ENCODE results near the gene PDGFB. TPM values are rescaled to one million over a fixed set of nuclear protein-coding genes. Genes with fewer than 3 reads are reported as not detected.

PDGFB gene
- total and polyA plus RNA-seq, 7 donors, result 1.4 to 9.6 (median 5.5) TPM

DNA sequence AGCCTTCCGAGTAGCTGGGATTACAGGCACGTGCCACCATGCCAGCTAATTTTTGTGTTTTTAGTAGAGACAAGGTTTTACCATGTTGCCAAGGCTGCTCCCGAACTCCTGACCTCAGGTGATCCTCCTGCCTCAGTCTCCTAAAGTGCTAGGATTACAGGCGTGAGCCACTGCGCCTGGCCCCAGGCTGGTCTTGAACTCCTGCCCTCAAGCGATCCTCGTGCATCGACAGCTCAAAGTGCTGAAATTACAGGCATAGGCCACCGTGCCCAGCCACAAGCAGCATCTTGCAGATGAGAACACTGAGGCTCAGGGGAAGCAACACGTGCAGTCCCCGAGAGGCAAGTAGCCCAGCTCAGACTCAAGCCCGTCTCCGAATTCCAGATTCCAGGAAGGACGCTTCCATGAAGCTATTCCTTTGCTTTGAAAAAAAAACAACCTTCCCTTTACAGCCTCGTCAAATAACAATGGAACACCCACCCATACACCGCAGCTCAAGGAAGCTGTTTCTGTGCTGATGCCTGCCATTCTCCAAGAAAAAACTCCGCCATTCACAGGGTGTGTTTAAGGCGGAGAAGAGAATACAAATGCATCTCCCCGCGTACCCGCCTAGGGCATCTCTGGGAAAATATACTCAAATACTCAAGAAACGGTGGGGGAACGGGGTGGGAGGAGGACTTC lies 34.5 kb upstream of the PDGFB start:
- intact Hi-C loops (cut with DNase I), result no loop called here
- Histone ChIP-seq H3K9me3 (no peaks in the 10 kb centered on the region), H3K36me3 (no peaks in the 10 kb centered on the region), H3K27ac (peak overlapping the region in 1 of 4 donors; percentile 27), H3K27me3 (no peaks in the 10 kb centered on the region), H3K4me1 (peaks cover 0 to 5% (median 0%) of the 10 kb centered on the region in 4 donors), H3K4me3 (no peak overlapping the region)
- no peak for DNase-seq
- TF ChIP-seq POLR2AphosphoS5 (IDR thresholded peaks at IDR 0.05), result no peak
- WGBS, 2 donors, result 29 to 43% methylated on average over 23 of the region's 23 CpGs

- Histone ChIP-seq H3K27ac (peak overlapping the region in 2 of 4 donors; percentile 4 to 20), H3K36me3 (no peaks in the 10 kb centered on the region), H3K4me1 (peaks cover 0 to 5% (median 0%) of the 10 kb centered on the region in 4 donors), H3K9me3 (no peaks in the 10 kb centered on the region), H3K4me3 (no peak overlapping the region), H3K27me3 (no peaks in the 10 kb centered on the region)
- WGBS, 2 donors, result 36 to 62% methylated on average over 13 of the region's 13 CpGs
- DNase-seq, result no peak
- intact Hi-C loops (cut with DNase I), result no loop called here
- TF ChIP-seq POLR2A (IDR thresholded peaks at IDR 0.05), result no peak
Observed at GRCh38 chr22:39278040-39278439, 33.3 kb upstream of the PDGFB start.

DNA sequence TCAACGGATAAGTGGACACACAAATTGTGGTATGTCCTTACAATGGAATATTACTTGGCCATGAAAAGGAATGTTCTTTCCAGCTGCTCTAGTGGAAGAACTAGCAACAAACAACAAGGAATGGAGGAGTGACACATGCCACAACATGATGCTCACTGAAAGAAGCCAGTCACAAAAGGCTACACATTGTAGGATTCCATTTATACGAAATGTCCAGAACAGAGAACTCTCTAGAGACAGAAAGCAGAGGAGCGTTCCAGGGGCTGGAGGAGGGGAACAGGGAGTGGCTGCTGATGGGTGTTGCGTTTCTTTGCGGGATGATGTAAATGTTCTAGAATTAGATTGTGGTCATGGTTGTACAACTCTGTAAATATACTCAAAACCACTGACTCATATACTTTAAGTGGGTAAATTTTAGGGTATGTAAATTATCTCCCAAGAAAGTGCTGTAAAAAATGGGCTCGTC lies 32.4 kb upstream of the PDGFB start:
- DNase-seq, result no peak
- intact Hi-C loops (cut with DNase I), result no loop called here
- Histone ChIP-seq H3K4me1 (no peaks in the 10 kb centered on the region), H3K4me3 (no peak overlapping the region), H3K27ac (no peak overlapping the region), H3K27me3 (no peaks in the 10 kb centered on the region), H3K9me3 (no peaks in the 10 kb centered on the region), H3K36me3 (no peaks in the 10 kb centered on the region)
- TF ChIP-seq, protein P1, sequence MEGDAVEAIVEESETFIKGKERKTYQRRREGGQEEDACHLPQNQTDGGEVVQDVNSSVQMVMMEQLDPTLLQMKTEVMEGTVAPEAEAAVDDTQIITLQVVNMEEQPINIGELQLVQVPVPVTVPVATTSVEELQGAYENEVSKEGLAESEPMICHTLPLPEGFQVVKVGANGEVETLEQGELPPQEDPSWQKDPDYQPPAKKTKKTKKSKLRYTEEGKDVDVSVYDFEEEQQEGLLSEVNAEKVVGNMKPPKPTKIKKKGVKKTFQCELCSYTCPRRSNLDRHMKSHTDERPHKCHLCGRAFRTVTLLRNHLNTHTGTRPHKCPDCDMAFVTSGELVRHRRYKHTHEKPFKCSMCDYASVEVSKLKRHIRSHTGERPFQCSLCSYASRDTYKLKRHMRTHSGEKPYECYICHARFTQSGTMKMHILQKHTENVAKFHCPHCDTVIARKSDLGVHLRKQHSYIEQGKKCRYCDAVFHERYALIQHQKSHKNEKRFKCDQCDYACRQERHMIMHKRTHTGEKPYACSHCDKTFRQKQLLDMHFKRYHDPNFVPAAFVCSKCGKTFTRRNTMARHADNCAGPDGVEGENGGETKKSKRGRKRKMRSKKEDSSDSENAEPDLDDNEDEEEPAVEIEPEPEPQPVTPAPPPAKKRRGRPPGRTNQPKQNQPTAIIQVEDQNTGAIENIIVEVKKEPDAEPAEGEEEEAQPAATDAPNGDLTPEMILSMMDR (IDR thresholded peaks at IDR 0.05), result no peak
- no peak for TF ChIP-seq EP300 (IDR thresholded peaks at IDR 0.05)
- no peak for TF ChIP-seq POLR2A (IDR thresholded peaks at IDR 0.05)
- no peak for TF ChIP-seq POLR2AphosphoS5 (IDR thresholded peaks at IDR 0.05)
- 44 to 68% methylated on average over 6 of the region's 6 CpGs for WGBS, 2 donors

DNA sequence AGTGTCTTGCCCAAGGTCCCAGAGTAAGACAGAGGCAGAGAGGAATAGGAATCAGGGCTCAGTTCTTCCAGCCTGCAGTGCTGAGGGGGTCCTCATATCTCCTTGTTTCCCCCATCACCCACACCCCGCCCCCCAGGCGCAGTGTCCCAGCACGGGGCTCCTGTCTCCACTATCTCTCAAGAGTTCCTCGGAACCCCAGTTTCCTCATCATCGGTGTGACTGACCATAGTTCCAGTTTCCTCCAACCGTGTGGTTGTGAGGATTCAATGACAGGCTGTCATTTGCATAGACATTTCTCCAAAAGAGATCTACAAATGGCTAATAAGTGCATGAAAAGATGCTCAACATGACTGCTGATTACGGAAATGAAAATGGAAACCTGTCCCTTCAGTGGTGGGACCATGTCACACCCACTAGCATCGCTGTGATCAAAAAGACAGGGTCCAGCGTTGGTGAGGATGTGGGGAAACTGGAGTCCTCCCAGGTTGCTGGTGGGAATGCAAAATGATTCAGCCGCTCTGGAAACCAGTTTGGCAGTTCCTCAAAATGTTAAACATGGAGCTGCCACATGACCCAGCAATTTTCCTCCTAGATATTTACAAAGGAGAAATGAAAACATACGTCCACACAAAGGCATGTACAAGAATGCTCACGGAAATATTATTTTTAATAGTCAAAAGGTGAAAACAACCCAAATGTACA lies 31.8 kb upstream of the PDGFB start:
- 83 to 85% methylated on average over 12 of the region's 12 CpGs for WGBS, 2 donors

DNA sequence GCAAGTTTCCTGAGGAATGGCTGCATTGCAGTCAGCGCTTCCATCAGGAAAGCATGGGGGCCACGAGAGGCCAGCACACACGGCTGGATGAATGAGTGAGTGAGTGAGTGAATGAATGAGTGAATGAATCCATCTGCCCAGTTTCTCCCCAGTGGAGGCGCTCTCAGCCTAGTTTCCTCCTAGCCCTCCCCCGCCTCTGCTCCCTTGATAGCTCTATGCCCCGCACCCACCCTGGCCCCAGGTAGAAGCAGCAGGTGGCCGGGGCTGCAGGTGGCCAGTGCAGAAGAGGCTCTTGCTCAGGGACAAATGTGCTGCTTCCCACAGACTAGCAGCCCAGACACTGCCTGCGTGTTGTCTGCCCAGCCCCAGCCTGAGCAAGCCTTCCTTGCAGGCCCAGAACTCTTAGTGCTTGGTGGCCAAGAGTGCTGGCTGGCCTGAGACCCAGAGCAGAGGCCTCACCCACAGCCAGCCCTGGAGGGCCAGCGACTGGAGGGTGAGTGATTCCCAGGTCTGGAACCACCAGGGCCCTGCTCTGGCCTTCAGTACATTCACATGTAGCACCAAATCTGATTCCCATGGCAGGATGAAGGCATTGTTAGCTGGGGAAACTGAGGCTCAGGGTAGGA lies 31.1 kb upstream of the PDGFB start:
- Histone ChIP-seq H3K27ac (no peak overlapping the region), H3K27me3 (no peaks in the 10 kb centered on the region), H3K9me3 (no peaks in the 10 kb centered on the region), H3K4me1 (no peaks in the 10 kb centered on the region), H3K4me3 (no peak overlapping the region), H3K36me3 (no peaks in the 10 kb centered on the region)
- WGBS, 2 donors, result 72 to 80% methylated on average over 9 of the region's 9 CpGs
- DNase-seq, result no peak
- TF ChIP-seq EP300 (IDR thresholded peaks at IDR 0.05), result no peak
- no peak for TF ChIP-seq POLR2A (IDR thresholded peaks at IDR 0.05)
- TF ChIP-seq, protein P1 (IDR thresholded peaks at IDR 0.05), result no peak
- TF ChIP-seq POLR2AphosphoS5 (IDR thresholded peaks at IDR 0.05), result no peak
- intact Hi-C loops (cut with DNase I), result no loop called here

More for the DNA sequence above, 31.8 kb upstream of the PDGFB start:
- no peak for DNase-seq
- no peaks in the 10 kb centered on the region for H3K27me3 ChIP-seq
- intact Hi-C loops (cut with DNase I), result no loop called here
- H3K27ac ChIP-seq, result no peak overlapping the region
- no peaks in the 10 kb centered on the region for H3K9me3 ChIP-seq
- H3K4me3 ChIP-seq, result no peak overlapping the region
- TF ChIP-seq POLR2AphosphoS5 (IDR thresholded peaks at IDR 0.05), result no peak
- TF ChIP-seq EP300 (IDR thresholded peaks at IDR 0.05), result no peak
- TF ChIP-seq, protein P1 (IDR thresholded peaks at IDR 0.05), result no peak
- no peak for TF ChIP-seq POLR2A (IDR thresholded peaks at IDR 0.05)
- no peaks in the 10 kb centered on the region for H3K36me3 ChIP-seq
- H3K4me1 ChIP-seq, result no peaks in the 10 kb centered on the region

Data from sigmoid colon (tissue), 7 donors.